Glomerular visceral epithelial cell (primary cell): ENCODE data around the gene OR6C2.
"Not testable (repeated sequence)": the region's sequence is repeated elsewhere in the genome, so short reads cannot be mapped to it uniquely, and the experiment has no call there.

Experiments used
- DNase-seq: peaks from one replicate; pipeline ENCODE4 v3.0.0-alpha.2; 2016; ENCODE audit errors: extremely low spot score

The OR6C2 gene

DNA sequence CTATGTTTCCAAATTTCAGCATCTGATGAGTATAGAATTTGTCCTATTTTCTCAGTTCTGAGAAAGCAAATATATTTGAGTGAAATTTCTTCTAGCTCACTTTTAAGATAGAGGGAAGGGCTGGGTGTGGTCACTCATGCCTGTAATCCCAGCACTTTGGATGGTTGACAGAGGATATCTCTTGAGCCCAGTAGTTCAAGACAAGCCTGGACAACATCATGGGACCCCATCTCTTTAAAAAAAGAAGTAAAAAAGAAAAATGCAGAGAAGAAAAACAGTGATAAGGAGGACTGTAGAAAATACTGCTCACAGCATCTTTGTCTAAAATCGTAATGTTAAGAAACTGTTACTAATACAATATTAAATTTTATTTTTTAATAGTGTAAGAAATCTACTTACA lies 28.4 kb downstream of the OR6C2 start:
- no peak for DNase-seq

- not testable (repeated sequence) for DNase-seq
Observed at GRCh38 chr12:55479136-55479535, 35.3 kb downstream of the OR6C2 start.

DNA sequence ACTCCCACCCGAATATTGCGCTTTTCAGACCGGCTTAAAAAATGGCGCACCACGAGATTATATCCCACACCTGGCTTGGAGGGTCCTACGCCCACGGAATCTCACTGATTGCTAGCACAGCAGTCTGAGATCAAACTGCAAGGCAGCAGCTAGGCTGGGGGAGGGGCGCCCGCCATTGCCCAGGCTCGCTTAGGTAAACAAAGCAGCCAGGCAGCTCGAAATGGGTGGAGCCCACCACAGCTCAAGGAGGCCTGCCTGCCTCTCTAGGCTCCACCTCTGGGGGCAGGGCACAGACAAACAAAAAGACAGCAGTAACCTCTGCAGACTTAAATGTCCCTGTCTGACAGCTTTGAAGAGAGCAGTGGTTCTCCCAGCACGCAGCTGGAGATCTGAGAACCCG lies 40.4 kb downstream of the OR6C2 start:
- not testable (repeated sequence) for DNase-seq

- no peak for DNase-seq
Observed at GRCh38 chr12:55492078-55492477, 48.2 kb downstream of the OR6C2 start, which contains the start of gene OR6C68. Gene OR6C68, plus strand, starts transcription at chr12:55492378. Its CDS starts 0 bp downstream, at chr12:55492378.

- DNase-seq: no peak
Observed at GRCh38 chr12:55495490-55495889, 51.6 kb downstream of the OR6C2 start.

- no peak for DNase-seq
Observed at GRCh38 chr12:55499231-55499630, 55.4 kb downstream of the OR6C2 start.

GRCh38 chr12:55499810-55500252 lies 56.0 kb downstream of the OR6C2 start:
- DNase-seq: no peak

DNA sequence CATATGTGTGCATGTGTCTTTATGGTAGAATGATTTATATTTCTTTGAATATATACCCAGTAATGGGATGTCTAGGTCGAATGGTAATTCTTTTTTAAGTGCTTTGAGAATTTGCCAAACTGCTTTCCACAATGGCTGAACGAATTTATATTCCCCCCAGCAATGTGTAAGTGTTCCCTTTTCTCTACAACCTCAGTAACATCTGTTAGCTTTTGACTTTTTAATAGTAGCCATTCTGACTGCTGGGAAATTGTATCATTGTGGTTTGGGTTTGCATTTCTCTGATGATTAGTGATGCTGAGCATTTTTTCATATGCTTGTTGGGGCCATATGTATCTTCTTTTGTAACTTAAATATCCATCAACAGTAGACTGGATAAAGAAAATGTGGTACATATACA lies 57.7 kb downstream of the OR6C2 start:
- DNase-seq: no peak
